ENCODE measurements around the gene BHLHE23.

DNA sequence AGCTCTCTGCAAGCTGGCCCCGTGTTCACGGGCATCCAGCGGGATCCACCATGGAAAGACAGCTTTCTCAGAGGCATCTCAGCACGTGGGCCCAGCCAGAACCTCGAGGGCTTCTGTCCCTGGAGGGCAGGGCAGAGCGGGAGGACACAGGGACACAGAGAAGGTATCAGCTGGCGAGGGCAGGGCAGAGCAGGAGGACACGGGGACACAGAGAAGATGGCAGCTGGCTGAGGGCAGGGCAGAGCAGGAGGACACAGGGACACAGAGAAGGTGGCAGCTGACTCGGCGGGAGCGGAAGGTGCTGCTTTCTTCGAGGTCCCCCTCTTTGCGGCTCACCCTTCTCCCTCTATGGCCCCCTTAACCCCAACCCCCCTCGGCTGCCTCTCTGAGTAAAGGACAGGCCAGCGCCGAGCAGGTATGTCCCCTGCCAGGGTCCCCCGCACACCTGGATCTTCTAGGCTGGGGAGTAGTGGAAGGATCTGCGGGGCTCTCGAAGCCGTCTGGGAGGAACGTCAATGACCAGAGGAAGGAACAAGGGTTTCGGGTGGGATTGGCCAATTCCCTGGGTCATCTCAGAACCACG lies 28.9 kb upstream of the BHLHE23 start:
- TF ChIP-seq, protein P1, sequence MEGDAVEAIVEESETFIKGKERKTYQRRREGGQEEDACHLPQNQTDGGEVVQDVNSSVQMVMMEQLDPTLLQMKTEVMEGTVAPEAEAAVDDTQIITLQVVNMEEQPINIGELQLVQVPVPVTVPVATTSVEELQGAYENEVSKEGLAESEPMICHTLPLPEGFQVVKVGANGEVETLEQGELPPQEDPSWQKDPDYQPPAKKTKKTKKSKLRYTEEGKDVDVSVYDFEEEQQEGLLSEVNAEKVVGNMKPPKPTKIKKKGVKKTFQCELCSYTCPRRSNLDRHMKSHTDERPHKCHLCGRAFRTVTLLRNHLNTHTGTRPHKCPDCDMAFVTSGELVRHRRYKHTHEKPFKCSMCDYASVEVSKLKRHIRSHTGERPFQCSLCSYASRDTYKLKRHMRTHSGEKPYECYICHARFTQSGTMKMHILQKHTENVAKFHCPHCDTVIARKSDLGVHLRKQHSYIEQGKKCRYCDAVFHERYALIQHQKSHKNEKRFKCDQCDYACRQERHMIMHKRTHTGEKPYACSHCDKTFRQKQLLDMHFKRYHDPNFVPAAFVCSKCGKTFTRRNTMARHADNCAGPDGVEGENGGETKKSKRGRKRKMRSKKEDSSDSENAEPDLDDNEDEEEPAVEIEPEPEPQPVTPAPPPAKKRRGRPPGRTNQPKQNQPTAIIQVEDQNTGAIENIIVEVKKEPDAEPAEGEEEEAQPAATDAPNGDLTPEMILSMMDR (conservative IDR thresholded peaks at IDR 0.05; ENCODE audit: low read length) = no peak
- TF ChIP-seq EZH2phosphoT487 (IDR thresholded peaks at IDR 0.05; ENCODE audit: borderline replicate concordance, low read depth, low read length) = no peak

Measured in OCI-LY7 (cell line).